Stimulated activated CD4-positive, alpha-beta T cell treated with anti-CD3 and anti-CD28 coated beads, Interleukin-12 subunit alpha, Interleukin-12 subunit beta, amount 100 ng/mL, for 48 hours (primary cell): ENCODE results near the gene BICD2.

Experiments used
- DNase-seq, 3 donors: peaks; one replicate each; pipeline ENCODE4 v3.0.0-alpha.2; 2020; ENCODE audit warnings: low read depth in 2 of 3, low spot score in 1 of 3

BICD2 gene

GRCh38 chr9:92749071-92749933 is 15.3 kb downstream of the BICD2 start:
- no peak for DNase-seq

- no peak for DNase-seq
Measured at GRCh38 chr9:92748233-92748497, 16.5 kb downstream of the BICD2 start.

GRCh38 chr9:92747459-92748232 is 17.0 kb downstream of the BICD2 start:
- DNase-seq = no peak

- no peak for DNase-seq
Measured at GRCh38 chr9:92746567-92747458, 17.8 kb downstream of the BICD2 start.

GRCh38 chr9:92745881-92746280 is 18.8 kb downstream of the BICD2 start:
- no peak for DNase-seq

GRCh38 chr9:92745331-92745730 is 19.3 kb downstream of the BICD2 start:
- no peak for DNase-seq

GRCh38 chr9:92740969-92741368 is 23.7 kb downstream of the BICD2 start:
- DNase-seq = no peak

GRCh38 chr9:92740446-92740961 is 24.1 kb downstream of the BICD2 start:
- DNase-seq = no peak

- no peak for DNase-seq
Measured at GRCh38 chr9:92740009-92740408, 24.6 kb downstream of the BICD2 start.

GRCh38 chr9:92739346-92739970 is 25.2 kb downstream of the BICD2 start:
- DNase-seq = no peak

GRCh38 chr9:92738661-92739081 is 26.0 kb downstream of the BICD2 start:
- no peak for DNase-seq

GRCh38 chr9:92737611-92738299 is 26.9 kb downstream of the BICD2 start:
- DNase-seq = no peak

- DNase-seq = no peak
Measured at GRCh38 chr9:92737216-92737606, 27.4 kb downstream of the BICD2 start.

GRCh38 chr9:92736563-92737215 is 27.9 kb downstream of the BICD2 start:
- DNase-seq = no peak

- DNase-seq = no peak
Measured at GRCh38 chr9:92735636-92736562, 28.7 kb downstream of the BICD2 start.

- DNase-seq = no peak
Measured at GRCh38 chr9:92734931-92735635, 29.6 kb downstream of the BICD2 start.

GRCh38 chr9:92730897-92731296 is 33.7 kb downstream of the BICD2 start:
- DNase-seq = no peak

- no peak for DNase-seq
Measured at GRCh38 chr9:92729735-92730155, 34.9 kb downstream of the BICD2 start.
